K562 (cell line): ENCODE measurements around the gene TMEFF1. TPM values are rescaled to one million over a fixed set of nuclear protein-coding genes. Genes with fewer than 3 reads are reported as not detected.

ENCODE experiments used
- ATAC-seq: fragments of 200-7000 bp; cut with Tn5 transposase; 3 replicates; pipeline ENCODE4 v1.9.1; 2020; ENCODE audit warnings: moderate library complexity
- BruUV-seq: library from RNA; stranded (reverse); fragments of 400-500 nt; replicated peaks from 2 replicates; lab custom pipeline; 2021; lab: Mats Ljungman, UMichigan
- CTCF ChIA-PET: fragments of 300-600 bp; formaldehyde crosslinking; extraction: SDS; loops from one replicate; lab custom pipeline; 2021; ENCODE audit warnings: low intra/inter-chr PET ratio; lab: Yijun Ruan, JAX
- POLR2A ChIA-PET: fragments of 300-600, 350-650 bp; sonication (Branson Sonifier 250); formaldehyde crosslinking; extraction: SDS; loops from one replicate; lab custom pipeline; 2021; ENCODE audit warnings: antibody characterized with exemption, inconsistent platforms; lab: Yijun Ruan, JAX
- DNase-seq, 4 experiments: peaks; one replicate each; pipeline versions ENCODE4 v3.0.0 to v3.0.0-alpha.2; 2011 to 2018; ENCODE audit warnings: low spot score in 3 of 4, mixed read lengths in 3 of 4; ENCODE audit errors: extremely low read depth in 1 of 4
- FAIRE-seq: peaks from 2 replicates; lab custom pipeline; 2011; peaks lifted over from hg19 to GRCh38; lab: Jason Lieb, UNC
- H2AFZ ChIP-seq: 2 replicates; pipeline ENCODE4 v1.6.0; 2011; ENCODE audit warnings: low read depth, low read length, control low read depth, inconsistent platforms
- H3K27ac ChIP-seq: fragments of 200-600 bp; 3 replicates; pipeline ENCODE4 v1.8.0; 2011; ENCODE audit warnings: low read depth, mild to moderate bottlenecking, control low read depth, inconsistent platforms, low read length, moderate library complexity, mixed read lengths; ENCODE audit errors: extremely low read depth
- H3K27me3 ChIP-seq, 2 experiments: fragments of 300-600 bp in 1 of 2; 2 replicates in 1 of 2; 3 replicates in 1 of 2; pipeline versions ENCODE4 v1.6.0 to v1.8.0; 2011; ENCODE audit warnings: inconsistent platforms in 2 of 2, low read length in 2 of 2, mild to moderate bottlenecking in 1 of 2, mixed read lengths in 1 of 2, moderate library complexity in 1 of 2; ENCODE audit not compliant: control insufficient read depth in 2 of 2, insufficient read depth in 2 of 2
- H3K36me3 ChIP-seq: fragments of 300-600 bp; 3 replicates; pipeline ENCODE4 v1.8.0; 2011; ENCODE audit warnings: mild to moderate bottlenecking, low read length, inconsistent platforms; ENCODE audit not compliant: control insufficient read depth, insufficient read depth
- H3K4me1 ChIP-seq, 2 experiments: fragments of 200-600 bp in 1 of 2; replicated peaks in 1 of 2; 2 replicates in 1 of 2; 3 replicates in 1 of 2; pipeline versions ENCODE4 v1.5.1 to v1.8.0; 2011; ENCODE audit warnings: inconsistent platforms in 2 of 2, low read length in 2 of 2, mild to moderate bottlenecking in 1 of 2, mixed read lengths in 1 of 2, moderate library complexity in 1 of 2; ENCODE audit not compliant: control insufficient read depth in 2 of 2, insufficient read depth in 2 of 2
- H3K4me2 ChIP-seq: 2 replicates; pipeline ENCODE4 v1.6.1; 2011; ENCODE audit warnings: low read length, control low read depth, inconsistent platforms, mixed read lengths; ENCODE audit not compliant: insufficient read depth
- H3K4me3 ChIP-seq: fragments of 200-600 bp; sonication (generic), shearing (Covaris generic); 2 replicates; pipeline ENCODE4 v1.5.1; 2016; ENCODE audit warnings: control low read depth, inconsistent platforms
- H3K79me2 ChIP-seq: fragments of 200-600 bp; 3 replicates; pipeline ENCODE4 v1.8.0; 2011; ENCODE audit warnings: low read length, inconsistent platforms; ENCODE audit not compliant: control insufficient read depth, insufficient read depth
- H3K9ac ChIP-seq, 2 experiments: 2 replicates each; pipeline versions ENCODE4 v1.6.0 to v1.6.1; 2011; ENCODE audit warnings: low read depth in 2 of 2, low read length in 2 of 2, control low read depth in 1 of 2, inconsistent platforms in 1 of 2, mild to moderate bottlenecking in 1 of 2, mixed read lengths in 1 of 2; ENCODE audit not compliant: insufficient read depth in 1 of 2
- H3K9me1 ChIP-seq: one replicate; pipeline ENCODE4 v1.6.0; 2011; ENCODE audit warnings: inconsistent platforms, mild to moderate bottlenecking, low read length, moderate library complexity; ENCODE audit not compliant: control insufficient read depth, insufficient read depth
- H3K9me3 ChIP-seq: replicated peaks from 2 replicates; pipeline ENCODE4 v1.5.1; 2011; ENCODE audit warnings: low read depth, low read length, inconsistent platforms; ENCODE audit not compliant: control insufficient read depth, insufficient read depth
- H4K20me1 ChIP-seq: replicated peaks from 2 replicates; pipeline ENCODE4 v1.6.1; 2011; ENCODE audit warnings: low read length, inconsistent platforms, mixed read lengths; ENCODE audit not compliant: control insufficient read depth, insufficient read depth
- CHD4 ChIP-seq: fragments of 200-600 bp; sonication (generic); IDR thresholded peaks from 3 replicates; pipeline ENCODE4 v1.6.1; 2012; ENCODE audit warnings: low read depth, mild to moderate bottlenecking, mixed read lengths, low read length, inconsistent platforms; ENCODE audit not compliant: insufficient read depth, insufficient replicate concordance, poor library complexity, severe bottlenecking
- FOXA1 ChIP-seq: fragments of 450-650 bp; IDR thresholded peaks from 2 replicates; pipeline ENCODE4 v1.6.1; 2016; ENCODE audit warnings: mild to moderate bottlenecking, borderline replicate concordance
- HDAC6 ChIP-seq: IDR thresholded peaks from 2 replicates; pipeline ENCODE4 v1.6.1; 2012; ENCODE audit warnings: low read depth, mild to moderate bottlenecking, control low read depth, inconsistent platforms, low read length, moderate library complexity
- PTTG1 ChIP-seq: fragments of 450-650 bp; IDR thresholded peaks from 2 replicates; pipeline ENCODE4 v1.6.1; 2016; ENCODE audit warnings: low read depth, mild to moderate bottlenecking, missing genetic modification characterization, missing compliant biosample characterization
- ZNF551 ChIP-seq: fragments of 250-450 bp; sonication (Bioruptor Pico); IDR thresholded peaks from 2 replicates; pipeline ENCODE4 v1.5.0; 2021; ENCODE audit warnings: mild to moderate bottlenecking, moderate library complexity
- WGBS: fragments of 100-300 bp; shearing (Covaris generic); methylation state at CpG from one replicate; pipeline ENCODE4 v1.1.6; 2016; ENCODE audit warnings: low coverage, mixed read lengths; ENCODE audit not compliant: insufficient coverage; ENCODE audit errors: missing lambda C conversion rate; 5-methylcytosine and 5-hydroxymethylcytosine counted together
- in situ Hi-C: fragments of 300-500 bp; cut with MboI; formaldehyde crosslinking; loops from 4 replicates; pipeline ENCODE4 v1.15.0; 2018; ENCODE audit warnings: inconsistent platforms, mixed read lengths
- intact Hi-C: fragments of 100-400 bp; cut with micrococcal nuclease; formaldehyde crosslinking; loops from 2 replicates; pipeline ENCODE4 v1.14.2; 2022
- polyA plus RNA-seq, 8 experiments: library from polyadenylated mRNA; depleted of rRNA in 4 of 8; stranded (reverse) in 5 of 8; unstranded in 3 of 8; fragments of >200 nt; fragmentation: Nextera tagmentation in 2 of 8; fragmentation: Illumina TruSeq in 1 of 8; extraction: Ambion mirVana in 2 of 8; extraction: Trizol in 1 of 8; gene quantifications; 2 replicates each; pipeline versions ENCODE4 v1.2.1 to v1.2.3, GENCODE V29; 2011 to 2014; ENCODE audit warnings: inconsistent platforms in 1 of 8, missing spikeins in 1 of 8
- total RNA-seq, 7 experiments: library from RNA; depleted of rRNA in 6 of 7; stranded (reverse); fragments of >200 nt in 6 of 7; fragmentation: Illumina TruSeq in 2 of 7; extraction: Trizol in 2 of 7; gene quantifications; 2 replicates each; pipeline versions ENCODE4 v1.2.1 to v1.2.3, GENCODE V29; 2011 to 2021; ENCODE audit warnings: low replicate concordance in 1 of 7
- TF ChIP-seq, protein P1 (sequence below): IDR thresholded peaks from 3 replicates; pipeline ENCODE4 v1.6.1; 2011; ENCODE audit warnings: borderline replicate concordance, mild to moderate bottlenecking, moderate library complexity; ENCODE audit not compliant: insufficient read length; ENCODE audit errors: extremely low read depth
- TF ChIP-seq, protein P2 (sequence below): sonication (generic); formaldehyde crosslinking; IDR thresholded peaks from 2 replicates; pipeline ENCODE4 v1.8.0; 2022; ENCODE audit warnings: mild to moderate bottlenecking, missing genetic modification reagents

The TMEFF1 gene
- total and polyA plus RNA-seq, 9 of the 15 experiments (the other 6 are each of a cell fraction or from before 2014, with no cell fraction given): 0.07 to 1.1 (median 0.28) TPM; not detected in 2

DNA sequence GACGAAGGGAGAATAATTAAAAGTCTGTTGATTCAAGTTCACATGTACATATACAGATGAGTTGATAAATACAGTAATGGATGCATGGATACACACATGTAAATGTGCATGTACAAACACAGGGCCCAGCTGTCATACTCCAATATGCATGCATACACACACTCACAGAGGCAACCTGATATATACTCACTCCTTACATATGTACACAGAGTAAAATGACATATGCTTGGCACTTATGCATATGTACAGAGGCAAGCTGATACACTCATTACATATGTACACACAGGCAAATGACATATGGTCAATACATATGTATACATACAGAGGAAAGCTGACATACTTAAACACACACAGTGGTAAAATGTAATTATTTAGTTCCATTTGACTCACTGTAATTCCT is 7.2 kb upstream of the TMEFF1 start (continued):
- TF ChIP-seq, protein P1, sequence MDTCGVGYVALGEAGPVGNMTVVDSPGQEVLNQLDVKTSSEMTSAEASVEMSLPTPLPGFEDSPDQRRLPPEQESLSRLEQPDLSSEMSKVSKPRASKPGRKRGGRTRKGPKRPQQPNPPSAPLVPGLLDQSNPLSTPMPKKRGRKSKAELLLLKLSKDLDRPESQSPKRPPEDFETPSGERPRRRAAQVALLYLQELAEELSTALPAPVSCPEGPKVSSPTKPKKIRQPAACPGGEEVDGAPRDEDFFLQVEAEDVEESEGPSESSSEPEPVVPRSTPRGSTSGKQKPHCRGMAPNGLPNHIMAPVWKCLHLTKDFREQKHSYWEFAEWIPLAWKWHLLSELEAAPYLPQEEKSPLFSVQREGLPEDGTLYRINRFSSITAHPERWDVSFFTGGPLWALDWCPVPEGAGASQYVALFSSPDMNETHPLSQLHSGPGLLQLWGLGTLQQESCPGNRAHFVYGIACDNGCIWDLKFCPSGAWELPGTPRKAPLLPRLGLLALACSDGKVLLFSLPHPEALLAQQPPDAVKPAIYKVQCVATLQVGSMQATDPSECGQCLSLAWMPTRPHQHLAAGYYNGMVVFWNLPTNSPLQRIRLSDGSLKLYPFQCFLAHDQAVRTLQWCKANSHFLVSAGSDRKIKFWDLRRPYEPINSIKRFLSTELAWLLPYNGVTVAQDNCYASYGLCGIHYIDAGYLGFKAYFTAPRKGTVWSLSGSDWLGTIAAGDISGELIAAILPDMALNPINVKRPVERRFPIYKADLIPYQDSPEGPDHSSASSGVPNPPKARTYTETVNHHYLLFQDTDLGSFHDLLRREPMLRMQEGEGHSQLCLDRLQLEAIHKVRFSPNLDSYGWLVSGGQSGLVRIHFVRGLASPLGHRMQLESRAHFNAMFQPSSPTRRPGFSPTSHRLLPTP: no peak
- TF ChIP-seq HDAC6 (no peak), PTTG1 (no peak), CHD4 (no peak), FOXA1 (no peak), ZNF551 (CRISPR knock-in tag) (no peak)
- TF ChIP-seq, all 486 proteins: peak for 0

DNA sequence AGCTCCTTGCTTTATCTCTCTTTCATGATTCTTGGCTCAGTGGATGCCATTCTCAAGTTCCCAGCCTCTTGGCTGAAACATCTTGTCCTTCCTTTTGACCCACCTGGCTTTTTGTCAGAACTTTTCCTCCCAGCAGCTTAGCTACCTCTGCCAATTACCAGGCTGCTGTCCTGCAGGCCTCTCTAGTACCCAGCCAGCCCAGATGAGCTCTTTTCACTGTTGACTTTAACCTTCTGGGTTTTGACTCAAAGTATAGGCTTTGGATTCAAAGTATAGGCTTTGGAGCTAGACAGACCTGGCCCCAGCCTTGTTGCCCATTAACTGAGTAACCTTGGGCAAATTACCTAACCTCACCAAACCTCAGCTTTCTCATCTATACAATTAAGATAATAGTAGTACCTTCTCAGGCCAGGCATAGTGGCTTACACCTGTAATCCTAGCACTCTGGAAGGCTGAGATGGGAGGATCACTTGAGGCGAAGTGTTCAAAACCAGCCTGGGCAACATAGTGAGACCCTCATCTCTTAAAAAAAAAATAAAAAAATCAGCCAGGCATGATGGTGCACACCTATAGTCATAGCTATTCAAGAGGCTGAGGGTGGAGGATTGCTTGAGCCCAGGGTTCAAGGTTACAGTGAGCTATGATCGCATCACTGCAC is 6.6 kb upstream of the TMEFF1 start:
- Histone ChIP-seq H3K9ac (no peak overlapping the region), H3K79me2 (no peaks in the 10 kb centered on the region), H3K27me3 (peaks cover 9 to 15% of the 10 kb centered on the region in 2 experiments; a peak in 4 of 5 replicates), H3K4me1 (no peaks in the 10 kb centered on the region), H3K9me3 (no peaks in the 10 kb centered on the region), H3K9me1 (no peaks in the 10 kb centered on the region), H3K4me2 (no peak overlapping the region), H2AFZ (no peak overlapping the region), H3K27ac (no peak overlapping the region), H3K36me3 (no peaks in the 10 kb centered on the region), H3K4me3 (no peak overlapping the region), H4K20me1 (no peaks in the 10 kb centered on the region; the same call in 1 of the 2 replicates)
- FAIRE-seq (no peak), DNase-seq (no peak), ATAC-seq (no peak)
- in situ Hi-C loops: no loop called here
- TF ChIP-seq, protein P2, sequence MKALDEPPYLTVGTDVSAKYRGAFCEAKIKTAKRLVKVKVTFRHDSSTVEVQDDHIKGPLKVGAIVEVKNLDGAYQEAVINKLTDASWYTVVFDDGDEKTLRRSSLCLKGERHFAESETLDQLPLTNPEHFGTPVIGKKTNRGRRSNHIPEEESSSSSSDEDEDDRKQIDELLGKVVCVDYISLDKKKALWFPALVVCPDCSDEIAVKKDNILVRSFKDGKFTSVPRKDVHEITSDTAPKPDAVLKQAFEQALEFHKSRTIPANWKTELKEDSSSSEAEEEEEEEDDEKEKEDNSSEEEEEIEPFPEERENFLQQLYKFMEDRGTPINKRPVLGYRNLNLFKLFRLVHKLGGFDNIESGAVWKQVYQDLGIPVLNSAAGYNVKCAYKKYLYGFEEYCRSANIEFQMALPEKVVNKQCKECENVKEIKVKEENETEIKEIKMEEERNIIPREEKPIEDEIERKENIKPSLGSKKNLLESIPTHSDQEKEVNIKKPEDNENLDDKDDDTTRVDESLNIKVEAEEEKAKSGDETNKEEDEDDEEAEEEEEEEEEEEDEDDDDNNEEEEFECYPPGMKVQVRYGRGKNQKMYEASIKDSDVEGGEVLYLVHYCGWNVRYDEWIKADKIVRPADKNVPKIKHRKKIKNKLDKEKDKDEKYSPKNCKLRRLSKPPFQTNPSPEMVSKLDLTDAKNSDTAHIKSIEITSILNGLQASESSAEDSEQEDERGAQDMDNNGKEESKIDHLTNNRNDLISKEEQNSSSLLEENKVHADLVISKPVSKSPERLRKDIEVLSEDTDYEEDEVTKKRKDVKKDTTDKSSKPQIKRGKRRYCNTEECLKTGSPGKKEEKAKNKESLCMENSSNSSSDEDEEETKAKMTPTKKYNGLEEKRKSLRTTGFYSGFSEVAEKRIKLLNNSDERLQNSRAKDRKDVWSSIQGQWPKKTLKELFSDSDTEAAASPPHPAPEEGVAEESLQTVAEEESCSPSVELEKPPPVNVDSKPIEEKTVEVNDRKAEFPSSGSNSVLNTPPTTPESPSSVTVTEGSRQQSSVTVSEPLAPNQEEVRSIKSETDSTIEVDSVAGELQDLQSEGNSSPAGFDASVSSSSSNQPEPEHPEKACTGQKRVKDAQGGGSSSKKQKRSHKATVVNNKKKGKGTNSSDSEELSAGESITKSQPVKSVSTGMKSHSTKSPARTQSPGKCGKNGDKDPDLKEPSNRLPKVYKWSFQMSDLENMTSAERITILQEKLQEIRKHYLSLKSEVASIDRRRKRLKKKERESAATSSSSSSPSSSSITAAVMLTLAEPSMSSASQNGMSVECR (CRISPR knock-in tag): no peak
- intact Hi-C loops: no loop called here
- ChIA-PET CTCF (no interaction called here), POLR2A (no interaction called here)
- 37% methylated on average over 2 of the region's 2 CpGs for WGBS
- BruUV-seq: no TSS peak
